ENCODE measurements around the gene BMP8A.

DNA sequence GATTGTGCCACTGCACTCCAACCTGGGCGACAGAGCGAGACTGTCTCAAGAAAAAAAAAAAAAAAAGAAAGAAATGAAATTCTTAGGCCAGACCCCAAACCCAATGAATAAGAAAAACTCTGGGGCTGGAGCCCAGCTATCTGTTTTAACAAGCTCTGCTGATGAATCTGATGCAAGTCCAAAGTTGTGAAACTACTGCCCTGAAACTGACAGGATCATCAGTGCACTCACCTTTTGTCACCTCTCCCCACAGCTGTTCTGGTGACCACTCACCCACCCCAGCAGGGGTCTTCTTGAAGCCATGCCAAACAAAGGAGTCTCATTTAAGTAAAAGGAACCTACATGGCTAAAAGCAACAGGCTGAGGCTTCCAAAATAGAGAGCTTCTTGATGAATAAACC is 76.8 kb downstream of the BMP8A start:
- TF ChIP-seq, protein P1, sequence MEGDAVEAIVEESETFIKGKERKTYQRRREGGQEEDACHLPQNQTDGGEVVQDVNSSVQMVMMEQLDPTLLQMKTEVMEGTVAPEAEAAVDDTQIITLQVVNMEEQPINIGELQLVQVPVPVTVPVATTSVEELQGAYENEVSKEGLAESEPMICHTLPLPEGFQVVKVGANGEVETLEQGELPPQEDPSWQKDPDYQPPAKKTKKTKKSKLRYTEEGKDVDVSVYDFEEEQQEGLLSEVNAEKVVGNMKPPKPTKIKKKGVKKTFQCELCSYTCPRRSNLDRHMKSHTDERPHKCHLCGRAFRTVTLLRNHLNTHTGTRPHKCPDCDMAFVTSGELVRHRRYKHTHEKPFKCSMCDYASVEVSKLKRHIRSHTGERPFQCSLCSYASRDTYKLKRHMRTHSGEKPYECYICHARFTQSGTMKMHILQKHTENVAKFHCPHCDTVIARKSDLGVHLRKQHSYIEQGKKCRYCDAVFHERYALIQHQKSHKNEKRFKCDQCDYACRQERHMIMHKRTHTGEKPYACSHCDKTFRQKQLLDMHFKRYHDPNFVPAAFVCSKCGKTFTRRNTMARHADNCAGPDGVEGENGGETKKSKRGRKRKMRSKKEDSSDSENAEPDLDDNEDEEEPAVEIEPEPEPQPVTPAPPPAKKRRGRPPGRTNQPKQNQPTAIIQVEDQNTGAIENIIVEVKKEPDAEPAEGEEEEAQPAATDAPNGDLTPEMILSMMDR (conservative IDR thresholded peaks at IDR 0.05), result no peak
- no peak for TF ChIP-seq ZFX (IDR thresholded peaks at IDR 0.05)
